SK-N-SH (cell line): Measurements from ENCODE around the gene BCAS3.

Experiments
- CTCF ChIP-seq: fragments of 200-600 bp; sonication (generic); IDR thresholded peaks from 2 replicates; pipeline ENCODE4 v1.6.1; 2017; ENCODE audit warnings: antibody characterized with exemption, mild to moderate bottlenecking, moderate library complexity
- EZH2phosphoT487 ChIP-seq: fragments of 200-600 bp; sonication (generic); IDR thresholded peaks from 2 replicates; pipeline ENCODE4 v1.6.1; 2017; ENCODE audit warnings: low read depth, mixed run types, mild to moderate bottlenecking, antibody characterized with exemption, moderate library complexity, borderline replicate concordance
- MAX ChIP-seq: IDR thresholded peaks from 2 replicates; pipeline ENCODE4 v1.4.0; 2012; ENCODE audit warnings: low read depth
- POLR2AphosphoS5 ChIP-seq: IDR thresholded peaks from 2 replicates; pipeline ENCODE4 v1.6.1; 2012; ENCODE audit warnings: low read depth, low read length
- RAD21 ChIP-seq: IDR thresholded peaks from 2 replicates; pipeline ENCODE4 v1.6.1; 2012; ENCODE audit warnings: mild to moderate bottlenecking, low read length
- RCOR1 ChIP-seq: fragments of 150-350 bp; IDR thresholded peaks from 2 replicates; pipeline ENCODE4 v1.6.1; 2017; ENCODE audit warnings: antibody characterized with exemption, low read length
- TAF1 ChIP-seq: IDR thresholded peaks from 2 replicates; pipeline ENCODE4 v1.6.1; 2012; ENCODE audit warnings: low read depth, mild to moderate bottlenecking, low read length, moderate library complexity, borderline replicate concordance
- TEAD4 ChIP-seq: IDR thresholded peaks from 2 replicates; pipeline ENCODE4 v1.4.0; 2012; ENCODE audit warnings: mild to moderate bottlenecking, borderline replicate concordance; ENCODE audit not compliant: insufficient read depth
- TF ChIP-seq, protein P1 (sequence below): fragments of 150-350 bp; IDR thresholded peaks from 2 replicates; pipeline ENCODE4 v1.6.1; 2016; ENCODE audit warnings: mild to moderate bottlenecking, low read depth, low read length

GRCh38 chr17:60757437-60757836 is 79.8 kb downstream of the BCAS3 start:
- no peak for TF ChIP-seq TEAD4
- no peak for TF ChIP-seq CTCF
- TF ChIP-seq MAX: no peak
- TF ChIP-seq RCOR1: no peak
- TF ChIP-seq POLR2AphosphoS5: no peak
- no peak for TF ChIP-seq RAD21
- TF ChIP-seq, protein P1, sequence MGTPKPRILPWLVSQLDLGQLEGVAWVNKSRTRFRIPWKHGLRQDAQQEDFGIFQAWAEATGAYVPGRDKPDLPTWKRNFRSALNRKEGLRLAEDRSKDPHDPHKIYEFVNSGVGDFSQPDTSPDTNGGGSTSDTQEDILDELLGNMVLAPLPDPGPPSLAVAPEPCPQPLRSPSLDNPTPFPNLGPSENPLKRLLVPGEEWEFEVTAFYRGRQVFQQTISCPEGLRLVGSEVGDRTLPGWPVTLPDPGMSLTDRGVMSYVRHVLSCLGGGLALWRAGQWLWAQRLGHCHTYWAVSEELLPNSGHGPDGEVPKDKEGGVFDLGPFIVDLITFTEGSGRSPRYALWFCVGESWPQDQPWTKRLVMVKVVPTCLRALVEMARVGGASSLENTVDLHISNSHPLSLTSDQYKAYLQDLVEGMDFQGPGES: no peak
- no peak for TF ChIP-seq EZH2phosphoT487
- TF ChIP-seq TAF1: no peak
